HCT116 (cell line): ENCODE measurements around the gene NAT10.

Experiments
- CTCF ChIP-seq, 3 experiments: fragments of 200-600 bp in 1 of 3; sonication (generic) in 1 of 3; IDR thresholded peaks in 2 of 3; conservative IDR thresholded peaks in 1 of 3; 2 replicates each; pipeline ENCODE4 v1.5.1; 2012 to 2017; ENCODE audit warnings: low read depth in 2 of 3, low read length in 2 of 3, antibody characterized with exemption in 1 of 3, borderline replicate concordance in 1 of 3, control low read depth in 1 of 3, mild to moderate bottlenecking in 1 of 3, mixed read lengths in 1 of 3, mixed run types in 1 of 3, moderate library complexity in 1 of 3; ENCODE audit not compliant: insufficient read depth in 1 of 3
- ELF1 ChIP-seq: IDR thresholded peaks from 2 replicates; pipeline ENCODE4 v1.6.1; 2012; ENCODE audit warnings: low read depth, borderline replicate concordance
- EZH2 ChIP-seq: fragments of 200-600 bp; sonication (generic); IDR thresholded peaks from 2 replicates; pipeline ENCODE4 v1.6.1; 2017; ENCODE audit warnings: antibody characterized with exemption, mixed run types
- EZH2phosphoT487 ChIP-seq: fragments of 200-600 bp; IDR thresholded peaks from 2 replicates; pipeline ENCODE4 v1.6.1; 2018; ENCODE audit warnings: antibody characterized with exemption, borderline replicate concordance
- POLR2A ChIP-seq: IDR thresholded peaks from 2 replicates; pipeline ENCODE4 v1.7.0; 2011; ENCODE audit warnings: borderline replicate concordance; ENCODE audit not compliant: insufficient read depth, insufficient read length; ENCODE audit errors: extremely low read depth

- TF ChIP-seq POLR2A (no peak), CTCF (IDR thresholded peaks at IDR 0.05 in 2 of 3, conservative IDR thresholded peaks at IDR 0.05 in 1 of 3; ENCODE audit: borderline replicate concordance in 1 of 3, insufficient read depth in 1 of 3, low read depth in 2 of 3, low read length in 2 of 3) (no peak), EZH2phosphoT487 (no peak), ELF1 (no peak), EZH2 (no peak)
These were observed 19.6 kb downstream of the NAT10 start for GRCh38 chr11:34124885-34125668.
